ENCODE measurements around the gene CD81. TPM values are rescaled to one million over a fixed set of nuclear protein-coding genes. Genes with fewer than 3 reads are reported as not detected.

CD81 gene
- total RNA-seq, 4 donors from 2014 or later = 234 to 340 (median 277) TPM

DNA sequence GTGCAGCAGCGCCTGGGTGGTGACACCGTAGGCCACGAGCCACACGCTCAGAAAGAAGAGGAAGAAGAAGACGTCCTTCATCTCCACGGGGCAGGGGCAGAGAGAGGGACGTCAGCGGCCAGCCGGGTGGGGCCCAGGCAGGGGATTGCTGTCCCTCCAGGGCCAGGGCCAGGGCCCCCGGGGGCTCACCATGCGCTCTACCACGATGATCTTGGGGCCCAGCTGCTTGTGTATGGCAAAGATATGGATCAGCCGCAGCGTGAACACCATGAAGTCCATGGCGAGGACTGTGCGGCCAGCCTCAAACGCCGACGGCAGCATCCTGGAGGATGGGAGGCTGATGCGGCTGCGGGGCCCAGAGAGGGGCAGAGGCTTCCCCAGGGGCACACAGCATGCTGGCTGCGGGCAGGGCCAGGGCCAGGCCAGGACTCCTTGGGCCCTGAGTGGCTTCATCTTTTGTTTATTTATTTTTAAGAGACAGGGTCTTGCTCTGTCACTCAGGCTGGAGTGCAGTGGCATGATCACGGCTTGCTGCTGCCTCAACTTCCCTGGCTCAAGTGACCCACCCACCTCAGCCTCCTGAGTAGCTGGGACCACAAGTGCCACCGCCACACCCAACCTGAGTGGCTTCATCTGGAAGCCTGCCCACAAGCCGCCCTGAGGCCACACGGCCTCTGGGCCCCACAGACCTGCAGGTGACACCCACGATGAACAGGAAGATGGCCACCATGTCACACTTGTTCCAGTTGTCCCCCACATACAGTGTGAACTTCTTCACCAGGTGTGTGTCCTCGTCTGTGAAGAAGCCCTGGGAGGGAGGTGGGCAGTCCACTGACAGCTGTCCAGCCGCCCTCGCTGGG, 34.6 kb downstream of the CD81 start:
- Histone ChIP-seq H3K4me1 (peaks cover 2% of the 10 kb centered on the region), H3K36me3 (no peaks in the 10 kb centered on the region), H3K9me3 (no peaks in the 10 kb centered on the region), H3K27ac (no peak overlapping the region), H3K27me3 (peaks cover 6% of the 10 kb centered on the region), H3K4me3 (no peak overlapping the region)
- no peak for DNase-seq (ENCODE audit: low spot score in 2 of 2)
- TF ChIP-seq POLR2AphosphoS5 (IDR thresholded peaks at IDR 0.05) (no peak), POLR2A (IDR thresholded peaks at IDR 0.05) (no peak), CTCF (IDR thresholded peaks at IDR 0.05) (no peak), EP300 (IDR thresholded peaks at IDR 0.05) (no peak)
- WGBS = 87% methylated on average over 6 of the region's 30 CpGs

- H3K36me3 ChIP-seq = no peaks in the 10 kb centered on the region
- H3K9me3 ChIP-seq = no peaks in the 10 kb centered on the region
- H3K4me1 ChIP-seq = no peaks in the 10 kb centered on the region
- H3K27me3 ChIP-seq = peaks cover 6% of the 10 kb centered on the region
- DNase-seq (ENCODE audit: low spot score in 2 of 2) = no peak
- no peak overlapping the region for H3K27ac ChIP-seq
- no peak overlapping the region for H3K4me3 ChIP-seq
- TF ChIP-seq CTCF (IDR thresholded peaks at IDR 0.05) (no peak), POLR2A (IDR thresholded peaks at IDR 0.05) (no peak), POLR2AphosphoS5 (IDR thresholded peaks at IDR 0.05) (no peak), EP300 (IDR thresholded peaks at IDR 0.05) (no peak)
- WGBS = 98% methylated on average over 5 of the region's 6 CpGs
Observed at GRCh38 chr11:2412323-2412722, 35.2 kb downstream of the CD81 start.

GRCh38 chr11:2413742-2414579, 36.9 kb downstream of the CD81 start:
- H3K4me1 ChIP-seq = no peaks in the 10 kb centered on the region
- peaks cover 6% of the 10 kb centered on the region for H3K27me3 ChIP-seq
- H3K36me3 ChIP-seq = no peaks in the 10 kb centered on the region
- no peak for DNase-seq (ENCODE audit: low spot score in 2 of 2)
- no peaks in the 10 kb centered on the region for H3K9me3 ChIP-seq
- H3K4me3 ChIP-seq = no peak overlapping the region
- H3K27ac ChIP-seq = no peak overlapping the region
- 90% methylated on average over 14 of the region's 43 CpGs for WGBS
- no peak for TF ChIP-seq CTCF (IDR thresholded peaks at IDR 0.05)

GRCh38 chr11:2414616-2415015, 37.5 kb downstream of the CD81 start:
- Histone ChIP-seq H3K27me3 (peaks cover 3% of the 10 kb centered on the region), H3K4me3 (no peak overlapping the region), H3K27ac (no peak overlapping the region), H3K4me1 (peaks cover under 1% of the 10 kb centered on the region), H3K9me3 (no peaks in the 10 kb centered on the region), H3K36me3 (no peaks in the 10 kb centered on the region)
- no peak for DNase-seq (ENCODE audit: low spot score in 2 of 2)
- WGBS = 88% methylated on average over 26 of the region's 35 CpGs
- no peak for TF ChIP-seq POLR2A (IDR thresholded peaks at IDR 0.05)
- no peak for TF ChIP-seq POLR2AphosphoS5 (IDR thresholded peaks at IDR 0.05)
- TF ChIP-seq CTCF (IDR thresholded peaks at IDR 0.05) = no peak
- TF ChIP-seq EP300 (IDR thresholded peaks at IDR 0.05) = no peak

DNA sequence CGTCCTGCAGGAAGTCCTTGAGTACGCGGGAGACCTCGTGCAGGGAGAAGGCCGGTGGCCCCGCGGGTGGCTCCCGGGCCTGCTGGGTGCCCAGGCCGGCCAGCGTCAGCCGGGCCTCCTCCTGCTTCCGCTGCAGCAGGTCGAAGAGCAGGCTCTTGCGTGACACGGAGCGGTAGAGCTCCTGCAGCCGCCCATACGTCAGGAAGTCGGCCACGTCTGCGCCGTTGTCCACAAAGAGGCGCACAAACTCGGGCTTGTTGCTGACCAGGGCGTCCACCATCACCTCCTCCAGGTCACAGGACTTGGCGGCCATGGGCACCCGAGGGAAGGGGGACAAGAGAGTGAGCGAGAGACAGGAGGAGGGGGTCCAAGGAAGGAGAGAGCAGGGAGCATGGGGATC, 38.1 kb downstream of the CD81 start:
- Histone ChIP-seq H3K4me1 (peaks cover 6% of the 10 kb centered on the region), H3K9me3 (no peaks in the 10 kb centered on the region), H3K4me3 (no peak overlapping the region), H3K36me3 (no peaks in the 10 kb centered on the region), H3K27me3 (no peaks in the 10 kb centered on the region), H3K27ac (no peak overlapping the region)
- WGBS = 92% methylated on average over 21 of the region's 28 CpGs
- TF ChIP-seq CTCF (IDR thresholded peaks at IDR 0.05) = no peak
- no peak for TF ChIP-seq EP300 (IDR thresholded peaks at IDR 0.05)
- TF ChIP-seq POLR2AphosphoS5 (IDR thresholded peaks at IDR 0.05) = no peak
- TF ChIP-seq POLR2A (IDR thresholded peaks at IDR 0.05) = no peak
- no peak for DNase-seq (ENCODE audit: low spot score in 2 of 2)

All from suprapubic skin (tissue), 4 donors.